GM23248 (cell line): ENCODE measurements around the gene RPL35.

Experiments
- EZH2 ChIP-seq: fragments of 200-600 bp; sonication (generic); IDR thresholded peaks from 2 replicates; pipeline ENCODE4 v1.6.1; 2018; ENCODE audit warnings: antibody characterized with exemption, mild to moderate bottlenecking; ENCODE audit not compliant: insufficient read depth, poor library complexity, severe bottlenecking
- EZH2phosphoT487 ChIP-seq: fragments of 200-600 bp; sonication (generic); IDR thresholded peaks from 2 replicates; pipeline ENCODE4 v1.6.1; 2018; ENCODE audit warnings: antibody characterized with exemption, moderate library complexity, mild to moderate bottlenecking, low read depth; ENCODE audit not compliant: insufficient read depth

DNA sequence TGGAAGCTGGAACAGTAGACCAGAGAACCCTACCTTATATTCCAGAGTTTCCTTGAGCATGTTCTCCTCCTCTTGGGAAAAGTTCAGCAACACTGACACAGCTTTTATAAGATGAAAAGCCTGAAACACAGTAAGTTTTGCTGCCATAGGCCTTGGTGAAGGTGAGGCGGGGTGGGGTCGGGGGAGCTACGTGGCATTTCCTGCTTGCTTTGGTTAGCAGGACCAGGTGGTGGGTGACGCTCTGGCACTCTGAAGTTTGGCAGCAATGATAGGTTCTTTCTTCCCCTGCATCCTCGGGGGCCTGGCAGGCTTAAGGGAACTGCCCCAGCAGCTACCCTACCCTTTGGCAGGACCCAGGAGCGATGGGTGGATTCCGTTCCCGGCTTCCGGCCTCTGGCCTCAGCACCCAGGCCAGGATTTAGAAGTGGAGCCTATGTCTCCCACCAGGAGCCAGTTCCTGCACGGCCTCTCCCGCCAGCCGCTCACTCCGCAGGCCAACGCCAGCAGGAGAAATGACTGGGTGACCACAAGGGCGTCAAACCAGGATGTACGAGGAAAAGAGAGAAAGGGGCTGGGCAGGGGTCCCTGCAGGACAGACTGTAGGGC is 19.5 kb upstream of the RPL35 start:
- TF ChIP-seq EZH2 (no peak), EZH2phosphoT487 (no peak)
